Upper lobe of right lung (tissue), 1 donor: ENCODE results near the gene PUM1. TPM values are rescaled to one million over a fixed set of nuclear protein-coding genes. Genes with fewer than 3 reads are reported as not detected.

ENCODE experiments used
- ATAC-seq: fragments of 200-7000 bp; cut with Tn5 transposase; one replicate; pipeline ENCODE4 v1.9.1; 2020; ENCODE audit warnings: mild to moderate bottlenecking, moderate library complexity
- DNase-seq: peaks from one replicate; pipeline ENCODE4 v3.0.0-alpha.2; 2020
- H3K27ac ChIP-seq: fragments of 200-600 bp; one replicate; pipeline ENCODE4 v1.8.0; 2022
- H3K27me3 ChIP-seq: fragments of 200-600 bp; one replicate; pipeline ENCODE4 v1.8.0; 2022; ENCODE audit warnings: mild to moderate bottlenecking
- H3K36me3 ChIP-seq: fragments of 200-600 bp; one replicate; pipeline ENCODE4 v1.8.0; 2022
- H3K4me1 ChIP-seq: fragments of 200-600 bp; one replicate; pipeline ENCODE4 v1.8.0; 2022
- H3K4me3 ChIP-seq: fragments of 200-600 bp; one replicate; pipeline ENCODE4 v1.8.0; 2022; ENCODE audit warnings: mild to moderate bottlenecking
- H3K9me3 ChIP-seq: fragments of 200-600 bp; one replicate; pipeline ENCODE4 v1.8.0; 2022
- intact Hi-C: fragments of 100-400 bp; cut with DNase I; formaldehyde crosslinking; loops from one replicate; pipeline ENCODE4 v1.11.0; 2022
- total RNA-seq: library from RNA; stranded (reverse); fragmentation: NEBNext Ultra II Directional; extraction: Animal tissue kit (Norgen Biotek cat#: 25700); gene quantifications from one replicate; pipeline ENCODE4 v1.2.1, GENCODE V29; 2021
- TF ChIP-seq, protein P1 (sequence below): fragments of 200-600 bp; IDR thresholded peaks from one replicate; pipeline ENCODE4 v1.8.0; 2022; ENCODE audit warnings: antibody characterized with exemption
- donor health status: DM: no; HTN: yes; CAD: no; lungs with severe emphysema.

Gene PUM1
- total RNA-seq, 1 donor from 2014 or later: 117 TPM

- TF ChIP-seq, protein P1, sequence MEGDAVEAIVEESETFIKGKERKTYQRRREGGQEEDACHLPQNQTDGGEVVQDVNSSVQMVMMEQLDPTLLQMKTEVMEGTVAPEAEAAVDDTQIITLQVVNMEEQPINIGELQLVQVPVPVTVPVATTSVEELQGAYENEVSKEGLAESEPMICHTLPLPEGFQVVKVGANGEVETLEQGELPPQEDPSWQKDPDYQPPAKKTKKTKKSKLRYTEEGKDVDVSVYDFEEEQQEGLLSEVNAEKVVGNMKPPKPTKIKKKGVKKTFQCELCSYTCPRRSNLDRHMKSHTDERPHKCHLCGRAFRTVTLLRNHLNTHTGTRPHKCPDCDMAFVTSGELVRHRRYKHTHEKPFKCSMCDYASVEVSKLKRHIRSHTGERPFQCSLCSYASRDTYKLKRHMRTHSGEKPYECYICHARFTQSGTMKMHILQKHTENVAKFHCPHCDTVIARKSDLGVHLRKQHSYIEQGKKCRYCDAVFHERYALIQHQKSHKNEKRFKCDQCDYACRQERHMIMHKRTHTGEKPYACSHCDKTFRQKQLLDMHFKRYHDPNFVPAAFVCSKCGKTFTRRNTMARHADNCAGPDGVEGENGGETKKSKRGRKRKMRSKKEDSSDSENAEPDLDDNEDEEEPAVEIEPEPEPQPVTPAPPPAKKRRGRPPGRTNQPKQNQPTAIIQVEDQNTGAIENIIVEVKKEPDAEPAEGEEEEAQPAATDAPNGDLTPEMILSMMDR: no peak
- H3K27ac ChIP-seq: no peak overlapping the region
- ATAC-seq: no peak
- no peak for DNase-seq
- H3K4me3 ChIP-seq: no peak overlapping the region
- intact Hi-C loops: no loop called here
- no peaks in the 10 kb centered on the region for H3K36me3 ChIP-seq
- H3K27me3 ChIP-seq: no peaks in the 10 kb centered on the region
- H3K4me1 ChIP-seq: peaks cover 18% of the 10 kb centered on the region
- H3K9me3 ChIP-seq: no peaks in the 10 kb centered on the region
Measured at GRCh38 chr1:30886710-30887428, 178.6 kb downstream of the PUM1 start.

- Histone ChIP-seq H3K4me3 (no peak overlapping the region), H3K27ac (no peak overlapping the region), H3K36me3 (no peaks in the 10 kb centered on the region), H3K4me1 (peaks cover 14% of the 10 kb centered on the region), H3K9me3 (no peaks in the 10 kb centered on the region), H3K27me3 (no peaks in the 10 kb centered on the region)
- ATAC-seq: no peak
- intact Hi-C loops: no loop called here
- TF ChIP-seq, protein P1: no peak
- DNase-seq: no peak
Measured at GRCh38 chr1:30885570-30886522, 179.7 kb downstream of the PUM1 start.

GRCh38 chr1:30884723-30885122, 180.8 kb downstream of the PUM1 start:
- intact Hi-C loops: no loop called here
- no peak overlapping the region for H3K4me3 ChIP-seq
- H3K4me1 ChIP-seq: peaks cover 14% of the 10 kb centered on the region
- H3K9me3 ChIP-seq: no peaks in the 10 kb centered on the region
- H3K27me3 ChIP-seq: no peaks in the 10 kb centered on the region
- DNase-seq (no peak), ATAC-seq (no peak)
- H3K27ac ChIP-seq: no peak overlapping the region
- TF ChIP-seq, protein P1: no peak
- no peaks in the 10 kb centered on the region for H3K36me3 ChIP-seq

DNA sequence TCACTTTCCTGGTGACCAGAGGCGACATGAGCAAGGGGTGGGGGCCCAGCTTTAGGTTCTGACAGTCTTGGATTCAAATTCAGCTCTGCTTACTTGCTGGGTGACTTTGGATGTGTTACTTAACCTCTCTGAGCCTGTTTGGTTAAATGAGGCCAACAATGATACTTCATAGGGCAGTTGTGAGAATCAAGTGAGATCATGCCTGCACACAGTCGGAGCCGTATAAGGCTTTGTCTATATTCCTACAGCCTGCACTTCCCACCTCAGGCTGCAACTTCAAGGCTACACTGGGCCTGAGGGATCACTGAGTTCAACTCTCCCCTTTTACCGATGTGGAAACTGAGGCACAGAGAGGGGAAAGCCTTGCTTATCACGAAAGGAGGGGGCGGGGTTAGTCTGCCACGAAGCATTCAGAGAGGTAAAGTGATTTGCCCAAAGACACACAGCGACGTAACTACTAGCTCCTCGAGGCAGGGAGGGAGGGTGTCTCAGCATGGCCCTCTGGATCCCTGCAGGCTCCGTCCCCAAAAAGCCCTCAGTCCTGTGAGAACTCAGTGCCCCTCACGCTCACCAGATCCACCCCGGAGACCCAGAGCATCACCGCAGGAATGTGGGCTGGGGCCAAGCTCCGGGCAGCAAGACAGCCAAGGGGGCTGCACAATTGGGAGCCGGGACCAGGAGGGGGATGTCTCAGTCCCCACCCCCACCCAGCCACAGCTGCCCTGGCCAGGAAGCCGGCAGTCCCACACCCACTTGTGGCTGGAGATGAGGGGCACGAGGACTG, 181.9 kb downstream of the PUM1 start:
- H3K27ac ChIP-seq: no peak overlapping the region

More for the DNA sequence above, 181.9 kb downstream of the PUM1 start:
- no peaks in the 10 kb centered on the region for H3K27me3 ChIP-seq
- no peak overlapping the region for H3K4me3 ChIP-seq
- TF ChIP-seq, protein P1: no peak
- H3K4me1 ChIP-seq: peaks cover 10% of the 10 kb centered on the region
- H3K9me3 ChIP-seq: no peaks in the 10 kb centered on the region
- H3K36me3 ChIP-seq: no peaks in the 10 kb centered on the region
- no peak for ATAC-seq
- DNase-seq: no peak
- intact Hi-C loops: no loop called here
